NCI-H446 (cell line): Measurements from ENCODE around the gene ZNF281.
"Not testable (repeated sequence)": the region's sequence is repeated elsewhere in the genome, so short reads cannot be mapped to it uniquely, and the experiment has no call there.

Experiments used
- DNase-seq, 2 experiments: peaks; one replicate each; lab custom pipeline; 2025; lab: John Stamatoyannopoulos, UW

The ZNF281 gene

GRCh38 chr1:200409761-200410565, at the start of gene ZNF281:
ZNF281 (minus strand) TSS chr1:200410036; CDS start chr1:200409705, 331 bp downstream.
- peak; percentile 85 to 96 for DNase-seq

- DNase-seq, result no peak
Observed at GRCh38 chr1:200458780-200459179, 48.9 kb upstream of the ZNF281 start.

- DNase-seq, result no peak
Observed at GRCh38 chr1:200457810-200458209, 48.0 kb upstream of the ZNF281 start.

GRCh38 chr1:200454425-200454824, 44.6 kb upstream of the ZNF281 start:
- no peak for DNase-seq

GRCh38 chr1:200453553-200453905, 43.7 kb upstream of the ZNF281 start:
- no peak for DNase-seq

- no peak for DNase-seq
Observed at GRCh38 chr1:200452850-200453552, 43.2 kb upstream of the ZNF281 start.

- DNase-seq, result no peak
Observed at GRCh38 chr1:200448034-200448762, 38.4 kb upstream of the ZNF281 start.

GRCh38 chr1:200445213-200445612, 35.4 kb upstream of the ZNF281 start:
- DNase-seq, result no peak

GRCh38 chr1:200444478-200444877, 34.6 kb upstream of the ZNF281 start:
- DNase-seq, result no peak

- DNase-seq, result no peak
Observed at GRCh38 chr1:200443860-200444259, 34.0 kb upstream of the ZNF281 start.

GRCh38 chr1:200442537-200443156, 32.8 kb upstream of the ZNF281 start:
- no peak for DNase-seq

- DNase-seq, result no peak
Observed at GRCh38 chr1:200442023-200442422, 32.2 kb upstream of the ZNF281 start.

GRCh38 chr1:200438911-200439310, 29.1 kb upstream of the ZNF281 start:
- no peak for DNase-seq

- DNase-seq, result not testable (repeated sequence)
Observed at GRCh38 chr1:200438413-200438812, 28.6 kb upstream of the ZNF281 start.

- no peak for DNase-seq
Observed at GRCh38 chr1:200437556-200438203, 27.8 kb upstream of the ZNF281 start.

GRCh38 chr1:200437088-200437487, 27.3 kb upstream of the ZNF281 start:
- no peak for DNase-seq

GRCh38 chr1:200436436-200436835, 26.6 kb upstream of the ZNF281 start:
- DNase-seq, result no peak

- DNase-seq, result no peak
Observed at GRCh38 chr1:200435200-200435780, 25.5 kb upstream of the ZNF281 start.

GRCh38 chr1:200433586-200433985, 23.8 kb upstream of the ZNF281 start:
- no peak for DNase-seq

GRCh38 chr1:200432586-200432985, 22.8 kb upstream of the ZNF281 start:
- DNase-seq, result no peak

GRCh38 chr1:200429221-200429751, 19.4 kb upstream of the ZNF281 start:
- DNase-seq, result no peak
